H1 (cell line): ENCODE measurements around the gene TMX3. TPM values are rescaled to one million over a fixed set of nuclear protein-coding genes. Genes with fewer than 3 reads are reported as not detected.

Experiments
- CTCF ChIA-PET: fragments of 300-600 bp; sonication (Branson Sonifier 250); formaldehyde crosslinking; loops from one replicate; lab custom pipeline; 2021; ENCODE audit not compliant: partially characterized antibody; lab: Charles Lee
- POLR2A ChIA-PET: fragments of 300-600 bp; sonication (Branson Sonifier 250); formaldehyde crosslinking; loops from one replicate; lab custom pipeline; 2021; ENCODE audit warnings: inconsistent platforms; ENCODE audit not compliant: partially characterized antibody; lab: Charles Lee
- DNase-seq, 2 experiments: peaks; one replicate each; pipeline versions ENCODE4 v3.0.0 to v3.0.0-alpha.2; 2010 to 2022; ENCODE audit warnings: low spot score in 2 of 2, low read depth in 1 of 2, mixed read lengths in 1 of 2
- FAIRE-seq: peaks from 2 replicates; lab custom pipeline; 2011; peaks lifted over from hg19 to GRCh38; lab: Jason Lieb, UNC
- H2AFZ ChIP-seq: 2 replicates; pipeline ENCODE4 v1.8.1; 2012; ENCODE audit warnings: low read length, inconsistent platforms
- H2AK5ac ChIP-seq: 2 replicates; pipeline ENCODE4 v1.6.1; 2013; ENCODE audit warnings: low read depth, low read length
- H2BK120ac ChIP-seq: replicated peaks from 2 replicates; pipeline ENCODE3; 2013; ENCODE audit warnings: low read depth, low read length, inconsistent platforms
- H2BK12ac ChIP-seq: 2 replicates; pipeline ENCODE4 v1.6.1; 2013; ENCODE audit warnings: low read depth, low read length
- H2BK15ac ChIP-seq: 2 replicates; pipeline ENCODE4 v1.6.1; 2013; ENCODE audit warnings: low read length
- H2BK20ac ChIP-seq: 2 replicates; pipeline ENCODE4 v1.6.1; 2013; ENCODE audit warnings: low read length
- H2BK5ac ChIP-seq: 2 replicates; pipeline ENCODE4 v1.6.1; 2013; ENCODE audit warnings: low read depth, low read length
- H3K14ac ChIP-seq: 2 replicates; pipeline ENCODE4 v1.6.1; 2013; ENCODE audit warnings: inconsistent platforms; ENCODE audit not compliant: insufficient read length
- H3K18ac ChIP-seq: 2 replicates; pipeline ENCODE4 v1.6.1; 2013; ENCODE audit warnings: low read length; ENCODE audit errors: extremely low read depth
- H3K23ac ChIP-seq: 2 replicates; pipeline ENCODE4 v1.6.1; 2013; ENCODE audit warnings: inconsistent platforms; ENCODE audit not compliant: insufficient read length
- H3K23me2 ChIP-seq: 2 replicates; pipeline ENCODE4 v1.6.1; 2013; ENCODE audit warnings: low read depth, low read length
- H3K27ac ChIP-seq: 2 replicates; pipeline ENCODE4 v1.6.1; 2011; ENCODE audit warnings: low read depth, low read length, inconsistent platforms
- H3K27me3 ChIP-seq, 4 experiments: replicated peaks in 1 of 4; 1 replicate in 1 of 4; 2 replicates in 3 of 4; pipeline versions ENCODE4 v1.6.1 to v1.8.1; 2011 to 2013; ENCODE audit warnings: low read length in 3 of 4, mild to moderate bottlenecking in 3 of 4, inconsistent platforms in 2 of 4, mixed read lengths in 2 of 4, moderate library complexity in 1 of 4; ENCODE audit not compliant: control insufficient read depth in 3 of 4, insufficient read depth in 3 of 4; ENCODE audit errors: extremely low read depth in 1 of 4
- H3K36me3 ChIP-seq, 4 experiments: 2 replicates each; pipeline versions ENCODE4 v1.6.1 to v1.8.1; 2011 to 2013; ENCODE audit warnings: mild to moderate bottlenecking in 4 of 4, low read length in 3 of 4, moderate library complexity in 2 of 4, control low read depth in 1 of 4, inconsistent platforms in 1 of 4; ENCODE audit not compliant: insufficient read depth in 4 of 4, control insufficient read depth in 2 of 4
- H3K4ac ChIP-seq: replicated peaks from 2 replicates; pipeline ENCODE3; 2013; ENCODE audit warnings: low read length, low read depth, mixed read lengths, inconsistent platforms; ENCODE audit not compliant: insufficient read length
- H3K4me1 ChIP-seq, 4 experiments: replicated peaks in 1 of 4; 1 replicate in 1 of 4; 2 replicates in 3 of 4; pipeline versions ENCODE4 v1.6.1 to v1.8.1; 2011 to 2013; ENCODE audit warnings: low read length in 3 of 4, inconsistent platforms in 2 of 4, mixed read lengths in 1 of 4; ENCODE audit not compliant: insufficient read depth in 4 of 4, control insufficient read depth in 3 of 4
- H3K4me2 ChIP-seq, 2 experiments: 2 replicates each; pipeline versions ENCODE4 v1.6.1 to v1.8.1; 2011 to 2013; ENCODE audit warnings: low read depth in 2 of 2, low read length in 2 of 2, control low read depth in 1 of 2, inconsistent platforms in 1 of 2, mild to moderate bottlenecking in 1 of 2; ENCODE audit not compliant: insufficient read depth in 1 of 2
- H3K4me3 ChIP-seq, 4 experiments: fragments of 200-600, 300-600 bp in 1 of 4; sonication (generic), shearing (Covaris generic), sonication (Bioruptor Twin) in 1 of 4; 2 replicates each; pipeline versions ENCODE4 v1.5.1 to v1.8.1; 2011 to 2016; ENCODE audit warnings: low read length in 4 of 4, low read depth in 3 of 4, control low read depth in 2 of 4, inconsistent platforms in 2 of 4, mild to moderate bottlenecking in 2 of 4, mixed read lengths in 1 of 4, moderate library complexity in 1 of 4; ENCODE audit not compliant: insufficient read depth in 2 of 4; ENCODE audit errors: extremely low read depth in 1 of 4
- H3K56ac ChIP-seq: replicated peaks from 2 replicates; pipeline ENCODE3; 2013; ENCODE audit warnings: low read depth, mild to moderate bottlenecking, mixed read lengths, low read length, inconsistent platforms; ENCODE audit not compliant: insufficient read length
- H3K79me1 ChIP-seq: 2 replicates; pipeline ENCODE4 v1.6.1; 2013; ENCODE audit warnings: low read depth, low read length, control low read depth
- H3K79me2 ChIP-seq, 2 experiments: 2 replicates each; pipeline versions ENCODE4 v1.6.1 to v1.8.1; 2012 to 2013; ENCODE audit warnings: low read length in 2 of 2, mild to moderate bottlenecking in 2 of 2, inconsistent platforms in 1 of 2; ENCODE audit not compliant: insufficient read depth in 2 of 2, control insufficient read depth in 1 of 2
- H3K9ac ChIP-seq, 4 experiments: replicated peaks in 1 of 4; 1 replicate in 1 of 4; 2 replicates in 3 of 4; pipeline versions ENCODE4 v1.6.1 to v1.8.1; 2011 to 2013; ENCODE audit warnings: low read depth in 3 of 4, low read length in 3 of 4, control low read depth in 2 of 4, mild to moderate bottlenecking in 2 of 4, moderate library complexity in 2 of 4, inconsistent platforms in 1 of 4; ENCODE audit errors: extremely low read depth in 1 of 4
- H3K9me3 ChIP-seq, 2 experiments: 2 replicates each; pipeline versions ENCODE4 v1.6.1 to v1.8.1; 2012 to 2013; ENCODE audit warnings: mild to moderate bottlenecking in 2 of 2, moderate library complexity in 2 of 2, control low read depth in 1 of 2, inconsistent platforms in 1 of 2, low read depth in 1 of 2, low read length in 1 of 2, mixed read lengths in 1 of 2; ENCODE audit not compliant: insufficient read depth in 2 of 2
- H4K20me1 ChIP-seq, 2 experiments: replicated peaks in 1 of 2; 2 replicates each; pipeline versions ENCODE3 to v1.8.1; 2011 to 2013; ENCODE audit warnings: inconsistent platforms in 2 of 2, low read length in 2 of 2, mild to moderate bottlenecking in 1 of 2; ENCODE audit not compliant: insufficient read depth in 2 of 2, control insufficient read depth in 1 of 2
- H4K5ac ChIP-seq: 2 replicates; pipeline ENCODE4 v1.6.1; 2013; ENCODE audit warnings: low read length, low read depth, mixed read lengths, inconsistent platforms; ENCODE audit not compliant: insufficient read length
- H4K8ac ChIP-seq: 2 replicates; pipeline ENCODE4 v1.8.0; 2013; ENCODE audit warnings: mild to moderate bottlenecking, moderate library complexity, low read length, inconsistent platforms; ENCODE audit not compliant: insufficient read depth; ENCODE audit errors: extremely low read depth
- H4K91ac ChIP-seq: replicated peaks from 2 replicates; pipeline ENCODE3; 2013; ENCODE audit warnings: low read length, mixed read lengths, inconsistent platforms; ENCODE audit not compliant: insufficient read length
- EP300 ChIP-seq, 2 experiments: IDR thresholded peaks; 1 replicate in 1 of 2; 2 replicates in 1 of 2; pipeline ENCODE4 v1.6.1; 2011 to 2012; ENCODE audit warnings: low read depth in 2 of 2, low read length in 2 of 2, mild to moderate bottlenecking in 2 of 2, borderline replicate concordance in 1 of 2, inconsistent platforms in 1 of 2, moderate library complexity in 1 of 2
- HDAC6 ChIP-seq: IDR thresholded peaks from one replicate; pipeline ENCODE4 v1.7.1; 2012; ENCODE audit warnings: low read depth, mild to moderate bottlenecking, inconsistent platforms, low read length, moderate library complexity
- WGBS, 2 experiments: shearing (Covaris generic) in 1 of 2; methylation state at CpG; one replicate each; pipeline versions ENCODE4 v1.1.6 to v1.1.7; 2013 to 2015; ENCODE audit warnings: low lambda C conversion rate in 2 of 2, mixed read lengths in 2 of 2, inconsistent platforms in 1 of 2, low coverage in 1 of 2, missing lambda C conversion rate in 1 of 2; ENCODE audit not compliant: insufficient replicate concordance in 2 of 2, insufficient coverage in 1 of 2, insufficient read length in 1 of 2; ENCODE audit errors: extremely low coverage in 1 of 2, missing lambda C conversion rate in 1 of 2; 5-methylcytosine and 5-hydroxymethylcytosine counted together
- polyA plus RNA-seq, 7 experiments: library from polyadenylated mRNA; depleted of rRNA in 3 of 7; stranded (reverse) in 5 of 7; unstranded in 2 of 7; fragments of >200 nt in 5 of 7; fragments of 200-250 nt in 2 of 7; gene quantifications; 1 replicate in 5 of 7; 2 replicates in 1 of 7; 4 replicates in 1 of 7; pipeline versions ENCODE4 v1.2.1 to v1.2.3, GENCODE V29; 2011 to 2013; ENCODE audit warnings: missing spikeins in 2 of 7, mixed read lengths in 2 of 7
- total RNA-seq: library from RNA; stranded (reverse); fragmentation: NEBNext Ultra II Directional; extraction: Animal tissue kit (Norgen Biotek cat#: 25700); gene quantifications from 2 replicates; pipeline ENCODE4 v1.2.1, GENCODE V29; 2021

TMX3 gene
- total and polyA plus RNA-seq, 2 of the 8 experiments (the other 6 are each of a cell fraction or from before 2014, with no cell fraction given): 12.6 to 29.0 TPM

- no peaks in the 10 kb centered on the region for H3K23me2 ChIP-seq
- H4K91ac ChIP-seq: no peak overlapping the region
- no peak overlapping the region for H4K5ac ChIP-seq
- H4K8ac ChIP-seq: no peak overlapping the region
- H3K4me3 ChIP-seq: no peak overlapping the region
- no peaks in the 10 kb centered on the region for H3K27me3 ChIP-seq
- H2AK5ac ChIP-seq: no peak overlapping the region
- no peak overlapping the region for H3K4ac ChIP-seq
- no peak overlapping the region for H2BK120ac ChIP-seq
- ChIA-PET POLR2A (no interaction called here), CTCF (interaction anchor here (0.5 to 0.9 kb wide), 2 partner anchors 29 to 208 kb away, joined by 3 read pairs; no protein-coding TSS in a partner anchor)
- FAIRE-seq (no peak), DNase-seq (no peak)
- H3K9ac ChIP-seq: no peak overlapping the region
- H3K14ac ChIP-seq: no peak overlapping the region
- 85% methylated on average over 2 of the region's 2 CpGs; no CpG with 5 or more reads in 1 of the 2 experiments for WGBS, 2 experiments
- H3K27ac ChIP-seq: no peak overlapping the region
- H3K36me3 ChIP-seq: no peaks in the 10 kb centered on the region
- H3K4me2 ChIP-seq: no peak overlapping the region
- no peak overlapping the region for H3K18ac ChIP-seq
- H3K79me1 ChIP-seq: no peaks in the 10 kb centered on the region
- H2BK12ac ChIP-seq: no peak overlapping the region
- H3K23ac ChIP-seq: no peak overlapping the region
- H3K9me3 ChIP-seq: no peaks in the 10 kb centered on the region
- H3K79me2 ChIP-seq: no peaks in the 10 kb centered on the region
- H3K56ac ChIP-seq: no peak overlapping the region
- no peaks in the 10 kb centered on the region for H4K20me1 ChIP-seq
- H2BK15ac ChIP-seq: no peak overlapping the region
- no peak overlapping the region for H2BK5ac ChIP-seq
- no peak overlapping the region for H2BK20ac ChIP-seq
- peaks cover 0 to 3% (median 0%) of the 10 kb centered on the region in 4 experiments; a peak in 3 of 7 replicates for H3K4me1 ChIP-seq
- no peak overlapping the region for H2AFZ ChIP-seq
- TF ChIP-seq EP300 (IDR thresholded peaks at IDR 0.05; ENCODE audit: borderline replicate concordance in 1 of 2, low read depth in 2 of 2, low read length in 2 of 2): no peak
- TF ChIP-seq HDAC6: no peak
Measured at GRCh38 chr18:68728081-68728700, 13.3 kb upstream of the TMX3 start.
